GM19328 (cell line): ENCODE data around the gene GOLIM4.

ENCODE experiments used
- ATAC-seq: cut with Tn5 transposase; IDR thresholded peaks from one replicate; pipeline ENCODE4 v1.9.1; 2021; ENCODE audit warnings: mild to moderate bottlenecking, moderate library complexity; ENCODE audit not compliant: unreplicated experiment

Gene GOLIM4

DNA sequence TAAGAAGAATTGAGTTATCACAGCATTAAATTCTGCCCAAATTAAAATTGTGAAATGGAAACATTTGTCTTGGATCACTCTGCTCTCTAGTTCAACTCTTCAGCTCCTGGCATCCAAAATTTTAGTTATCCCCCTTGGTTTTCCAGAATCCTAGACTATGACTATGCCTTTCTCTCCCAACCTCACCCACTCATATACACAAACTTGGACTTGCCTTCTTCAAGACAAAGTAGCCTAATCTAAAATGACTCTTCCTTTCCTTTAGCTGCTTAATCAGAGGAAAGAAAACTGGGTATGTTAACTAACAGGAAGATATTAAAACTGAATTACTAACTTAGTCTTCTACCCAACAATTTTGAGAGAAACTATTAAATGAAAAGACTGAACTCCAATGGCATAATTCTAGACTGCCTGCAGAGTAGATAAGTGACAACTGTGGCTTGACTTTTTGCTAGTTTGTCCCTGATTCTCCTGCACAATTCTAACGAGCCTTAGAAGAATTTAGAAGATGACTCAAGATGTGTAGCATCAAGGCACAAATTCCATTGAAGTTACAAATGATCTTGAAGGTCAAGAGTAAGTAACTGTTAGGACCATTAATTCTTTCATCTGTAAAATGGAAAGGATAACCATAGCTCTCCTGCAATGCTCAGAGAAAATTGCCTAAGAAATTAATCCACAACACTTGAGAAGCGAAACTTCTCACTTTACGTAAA, 5.2 kb upstream of the GOLIM4 start:
- ATAC-seq: no peak

DNA sequence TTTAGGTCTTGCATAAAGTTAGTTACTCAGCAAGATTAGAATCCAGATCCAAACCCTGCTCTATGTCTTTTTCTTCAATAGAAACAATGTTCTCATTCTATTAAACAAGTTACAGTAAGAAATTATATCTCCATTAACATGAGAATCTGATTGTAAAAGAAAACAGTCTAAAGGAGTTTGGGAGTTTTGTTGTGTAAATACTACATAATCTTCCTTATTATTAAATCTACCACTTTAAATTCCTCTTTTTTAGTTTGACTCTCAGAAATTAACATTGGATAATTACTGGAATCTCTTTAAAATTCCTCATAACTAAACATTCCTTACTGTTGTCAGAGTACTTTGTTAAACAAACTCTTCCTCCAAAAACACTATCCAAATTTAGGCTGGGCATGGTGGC, 1.7 kb upstream of the GOLIM4 start:
- no peak for ATAC-seq

DNA sequence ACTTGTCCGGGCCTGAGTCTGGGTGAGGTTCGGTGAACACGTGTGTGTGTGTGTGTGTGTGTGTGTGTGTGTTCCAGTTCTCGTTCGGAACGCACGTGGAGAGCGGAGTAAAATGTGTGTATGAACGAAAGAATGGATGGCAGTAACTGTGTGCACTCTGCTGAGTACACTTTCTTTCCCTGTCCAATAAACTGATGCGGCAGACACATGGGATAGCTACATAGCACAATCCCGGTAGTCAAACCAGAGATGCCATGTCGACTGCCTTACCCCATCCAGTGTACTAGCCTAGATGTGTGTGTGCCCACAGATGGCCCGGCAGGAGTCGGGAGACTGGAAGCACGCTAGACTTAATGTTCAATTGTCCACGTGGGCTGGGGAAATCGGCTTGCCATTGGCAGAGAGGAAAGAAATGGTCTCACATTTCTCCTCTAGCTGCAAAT, 507 bp upstream of the GOLIM4 start:
- peak; percentile 3 for ATAC-seq

DNA sequence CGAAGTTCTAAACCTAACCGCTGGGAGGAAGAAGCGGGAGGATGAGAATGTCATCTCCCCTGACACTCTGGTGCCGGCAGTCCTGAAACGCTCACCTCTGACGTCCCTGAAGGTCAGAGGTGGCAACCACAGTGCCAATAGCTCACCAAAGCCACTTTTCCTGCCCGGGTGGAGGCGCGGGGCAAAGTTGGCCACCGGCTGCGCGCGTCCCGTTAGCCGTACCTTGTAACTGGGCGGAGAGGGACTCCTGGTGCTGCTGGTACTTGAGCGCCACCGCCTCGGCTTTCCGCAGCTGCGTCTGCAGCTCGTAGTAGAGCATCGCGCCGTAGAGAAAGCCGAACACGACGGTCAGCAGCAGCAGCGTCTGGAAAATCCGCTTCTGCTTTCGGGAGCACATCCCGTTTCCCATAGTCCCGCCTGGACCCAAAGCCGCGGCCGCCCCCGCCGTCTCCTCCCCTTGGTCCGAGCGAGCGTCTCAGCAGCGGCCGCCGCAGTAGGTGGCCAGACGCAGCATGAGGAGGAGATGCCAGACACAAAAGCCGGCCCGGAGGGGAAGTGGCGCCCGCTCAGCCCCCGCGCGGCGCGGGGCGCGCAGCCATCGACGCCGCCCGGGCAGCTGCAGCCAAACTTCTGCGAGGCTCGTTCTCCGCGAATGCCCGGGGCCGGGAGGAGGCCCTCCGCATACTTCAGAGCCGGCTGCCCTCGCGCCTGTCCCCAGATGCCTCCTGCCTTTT, 680 bp downstream of the GOLIM4 start:
- ATAC-seq: peak; percentile 27

DNA sequence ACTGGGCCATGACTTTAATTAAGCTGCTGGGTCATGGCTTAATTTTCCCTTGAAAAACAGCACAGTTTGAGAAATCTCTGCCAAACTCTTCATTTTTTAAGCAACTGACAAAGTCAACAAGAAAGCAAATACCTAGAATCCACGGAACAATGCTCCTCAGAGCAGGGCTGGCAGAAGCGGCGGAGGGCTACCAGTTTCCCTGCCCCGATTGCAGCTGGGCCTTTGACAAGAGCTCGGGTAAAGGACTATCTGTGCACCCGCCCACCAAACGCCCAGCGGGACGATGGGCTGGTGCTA, 1.2 kb downstream of the GOLIM4 start:
- peak; percentile 34 for ATAC-seq

DNA sequence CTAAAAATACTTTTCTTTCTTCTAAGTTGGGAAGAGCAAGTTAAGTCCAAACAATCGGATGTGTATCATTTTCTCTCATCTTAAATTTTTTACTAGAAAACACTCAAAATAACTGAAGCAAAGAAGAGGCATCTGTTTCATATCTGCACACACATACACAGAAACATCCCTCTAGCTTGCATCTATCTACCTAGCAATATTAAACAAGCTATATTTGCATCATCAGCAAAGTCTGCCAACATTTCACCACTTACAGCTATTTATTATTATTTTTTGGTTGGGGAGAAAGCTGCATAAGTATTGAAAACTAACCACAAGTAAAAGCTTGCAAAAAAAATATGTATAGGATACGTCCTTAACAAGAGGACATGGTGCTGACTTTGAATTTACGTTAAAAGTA, 1.9 kb downstream of the GOLIM4 start:
- ATAC-seq: no peak

DNA sequence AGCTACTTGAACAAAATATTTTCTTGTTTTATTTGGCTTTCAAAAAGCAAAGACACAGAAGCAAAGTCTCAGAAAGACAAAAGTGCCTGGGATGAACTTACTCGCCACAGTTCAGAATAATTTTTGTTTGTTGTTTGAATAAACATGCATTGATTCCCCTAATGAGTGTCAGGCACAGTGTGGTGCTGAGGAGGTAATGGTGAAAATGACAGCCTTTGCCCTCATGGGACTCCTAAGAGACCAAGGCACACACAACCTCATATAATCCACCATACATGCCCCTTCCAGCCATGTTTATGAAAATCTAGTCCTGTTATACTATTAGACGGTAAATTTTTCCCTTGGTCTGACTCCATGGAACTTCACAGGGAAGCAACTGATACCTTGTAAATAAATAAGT, 2.5 kb downstream of the GOLIM4 start:
- ATAC-seq: no peak

DNA sequence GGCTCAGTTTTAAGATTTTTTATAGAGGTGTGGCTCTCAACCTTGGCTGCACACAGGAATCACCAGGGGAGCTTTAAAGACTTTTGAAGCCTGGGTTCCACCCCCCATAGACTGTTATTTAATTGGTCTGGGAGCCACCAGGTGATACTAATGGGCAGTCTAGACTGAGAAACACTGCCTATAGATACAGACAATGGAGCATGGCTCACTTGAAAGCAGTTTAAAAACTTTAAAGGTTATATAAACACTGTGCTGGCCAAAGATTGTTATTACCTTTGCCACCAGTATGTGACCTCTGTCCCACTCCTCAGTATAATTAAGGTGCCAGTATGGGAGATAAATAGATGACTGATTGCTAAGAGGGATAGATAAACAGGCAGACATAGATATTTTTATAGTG, 3.8 kb downstream of the GOLIM4 start:
- ATAC-seq: no peak

DNA sequence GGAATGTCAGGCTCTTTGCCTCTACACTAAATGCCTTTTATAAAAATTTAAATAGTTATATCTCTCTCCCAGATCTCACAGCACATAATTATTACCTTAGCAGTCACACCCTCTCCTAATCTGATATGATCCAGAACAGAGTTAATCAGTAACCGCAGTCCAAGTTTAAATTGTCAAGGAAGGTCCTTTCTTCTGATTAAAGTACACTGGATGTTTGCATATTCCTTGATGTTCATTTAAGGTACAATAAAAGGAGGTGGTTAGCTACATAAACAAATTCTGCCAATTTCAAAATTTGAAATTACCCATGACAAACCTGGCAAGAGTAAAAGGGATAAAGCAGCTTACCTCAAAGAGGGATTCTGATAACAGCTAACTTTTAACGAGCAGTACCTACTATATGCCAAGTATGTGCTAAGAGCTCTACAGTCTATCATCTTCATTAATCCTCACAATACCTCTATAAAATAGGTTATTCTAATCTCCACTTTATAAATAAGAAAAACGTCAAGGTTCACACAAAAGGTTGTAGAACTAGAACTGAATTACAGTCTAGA, 4.3 kb downstream of the GOLIM4 start:
- ATAC-seq: no peak

DNA sequence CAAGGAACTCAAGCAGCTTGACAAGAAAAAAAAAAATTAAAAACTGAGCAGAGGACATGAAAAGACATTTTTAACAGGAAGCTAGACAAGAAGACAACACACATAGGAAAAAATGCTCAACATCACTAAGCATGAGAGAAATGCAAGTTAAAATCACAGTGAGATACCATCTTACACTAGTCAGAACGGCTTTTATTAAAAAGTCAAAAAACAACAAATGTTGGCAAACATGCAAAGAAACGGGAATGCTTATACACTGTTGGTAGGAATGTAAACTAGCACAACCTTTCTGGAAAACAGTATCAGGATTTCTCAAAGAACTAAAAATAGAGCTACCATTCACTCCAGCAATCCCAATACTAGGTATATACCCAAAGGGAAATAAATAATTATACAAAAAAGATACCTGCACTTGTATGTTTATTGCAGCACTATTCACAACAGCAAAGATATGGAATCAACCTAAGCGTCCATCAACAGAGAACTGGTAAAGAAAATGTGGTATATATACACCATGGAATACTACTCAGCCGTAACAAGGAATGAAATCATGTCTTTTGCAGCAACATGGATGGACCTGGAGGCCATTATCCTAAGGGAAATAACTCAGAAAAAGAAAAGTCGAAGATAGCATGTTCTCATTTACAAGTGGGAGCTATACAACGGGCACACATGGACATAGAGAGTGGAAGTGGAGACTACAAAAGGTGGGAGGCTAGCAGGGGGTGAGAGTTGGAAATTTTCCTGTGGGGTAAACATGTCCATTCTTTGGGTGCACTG, 5.2 kb downstream of the GOLIM4 start:
- no peak for ATAC-seq

DNA sequence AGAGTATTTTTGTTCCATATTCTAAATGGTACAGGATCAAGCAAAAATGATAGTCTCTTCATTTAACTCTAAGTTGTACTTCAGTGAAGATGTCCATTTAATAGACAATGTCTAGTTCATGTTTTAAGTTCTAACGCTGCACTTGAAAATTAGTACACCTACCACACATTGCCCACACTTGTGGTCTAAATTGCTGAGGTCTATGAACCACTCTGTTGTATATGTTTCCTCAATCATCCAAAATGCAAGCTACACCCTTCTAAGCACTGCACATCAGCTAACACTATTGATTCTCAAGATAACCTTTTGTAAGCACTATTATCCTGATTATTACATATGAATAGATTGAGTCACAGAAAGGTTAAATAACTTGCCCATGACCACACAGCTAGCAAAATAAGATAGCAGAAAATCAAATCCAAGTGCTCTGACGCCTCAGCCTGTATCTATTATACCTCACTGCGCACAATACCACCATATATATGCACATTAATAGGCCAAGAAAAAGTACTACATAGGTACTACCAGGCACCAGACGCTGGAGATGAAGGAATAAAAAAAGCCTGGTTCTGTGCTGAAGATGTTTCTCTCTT, 6.4 kb downstream of the GOLIM4 start:
- no peak for ATAC-seq

DNA sequence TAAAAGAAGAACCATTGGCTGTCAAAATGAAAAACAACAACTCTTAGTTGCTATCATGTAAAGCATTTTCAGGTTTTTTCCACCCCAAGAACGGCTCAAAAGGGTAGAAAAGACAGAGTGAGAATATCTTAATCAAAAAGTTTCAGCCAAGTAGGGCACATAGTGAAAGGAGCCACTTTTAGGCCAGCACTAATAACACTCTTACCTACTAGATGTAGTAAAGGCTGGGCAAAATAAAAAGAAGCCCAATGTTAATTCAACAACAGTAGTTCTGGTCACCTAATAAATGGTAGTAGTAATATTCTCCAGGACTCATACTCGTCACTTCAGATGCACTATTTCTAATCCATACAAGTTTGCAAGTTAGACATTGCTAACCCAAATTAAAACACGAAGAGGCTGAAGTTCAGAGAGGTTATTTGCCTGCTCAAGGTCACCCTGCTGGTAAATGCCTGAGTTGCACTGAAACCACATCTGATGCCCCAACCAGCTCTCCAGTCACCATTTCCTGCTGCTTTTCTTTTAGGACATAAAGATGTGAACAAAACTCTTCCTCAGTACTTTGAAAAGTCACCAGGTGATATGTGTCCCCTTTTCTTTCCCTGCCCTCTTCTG, 7.5 kb downstream of the GOLIM4 start:
- ATAC-seq: peak; percentile 82

DNA sequence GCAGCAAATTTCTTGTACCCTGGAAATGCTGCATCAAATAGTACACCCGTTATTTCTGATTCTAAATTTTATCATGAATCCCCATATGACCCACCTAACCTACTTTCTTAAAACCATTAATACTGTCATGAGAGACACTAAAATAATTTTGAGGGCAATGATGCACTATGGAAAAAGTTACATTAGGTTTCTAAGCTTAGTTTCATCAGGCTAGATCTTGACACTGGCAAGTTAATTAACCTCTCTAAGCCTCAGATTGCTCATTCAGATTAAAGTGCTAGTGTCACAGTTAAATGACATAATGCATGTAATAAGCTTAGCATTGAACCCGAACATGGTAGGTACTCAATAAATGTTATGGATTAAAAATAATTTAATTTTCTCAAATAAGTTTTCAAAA, 8.2 kb downstream of the GOLIM4 start:
- ATAC-seq: no peak

DNA sequence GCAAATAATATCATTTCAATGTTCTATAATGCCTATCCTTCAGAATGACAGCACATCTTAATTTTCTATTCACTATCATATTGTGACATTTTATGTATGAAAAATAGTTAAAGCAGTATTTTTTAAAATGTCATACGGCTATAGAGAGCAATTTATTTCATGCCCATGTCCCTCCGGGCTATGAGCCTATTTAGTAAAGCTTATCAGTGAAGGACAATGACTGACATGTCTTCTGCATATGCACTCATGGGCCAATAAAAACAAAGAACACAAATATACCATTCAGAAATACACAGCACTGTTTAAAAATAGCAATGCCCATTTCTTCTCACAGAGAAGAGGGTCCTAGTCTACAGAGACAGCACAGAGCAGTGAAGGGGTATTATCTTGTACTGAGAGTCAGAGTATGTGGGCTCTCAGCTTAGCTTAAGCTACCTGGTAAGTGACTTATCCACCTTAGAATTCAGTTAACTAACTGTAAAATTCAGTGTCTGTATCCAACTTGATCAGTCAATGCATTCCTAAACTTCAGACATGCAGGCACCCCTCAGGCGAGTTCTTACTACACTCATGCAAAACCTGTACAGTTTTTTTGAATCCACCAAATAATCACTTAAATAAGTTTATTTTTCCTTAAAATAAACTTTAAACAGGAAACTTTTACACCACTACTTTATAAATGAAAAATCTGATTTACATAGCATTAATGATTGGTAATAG, 9.0 kb downstream of the GOLIM4 start:
- ATAC-seq: no peak

DNA sequence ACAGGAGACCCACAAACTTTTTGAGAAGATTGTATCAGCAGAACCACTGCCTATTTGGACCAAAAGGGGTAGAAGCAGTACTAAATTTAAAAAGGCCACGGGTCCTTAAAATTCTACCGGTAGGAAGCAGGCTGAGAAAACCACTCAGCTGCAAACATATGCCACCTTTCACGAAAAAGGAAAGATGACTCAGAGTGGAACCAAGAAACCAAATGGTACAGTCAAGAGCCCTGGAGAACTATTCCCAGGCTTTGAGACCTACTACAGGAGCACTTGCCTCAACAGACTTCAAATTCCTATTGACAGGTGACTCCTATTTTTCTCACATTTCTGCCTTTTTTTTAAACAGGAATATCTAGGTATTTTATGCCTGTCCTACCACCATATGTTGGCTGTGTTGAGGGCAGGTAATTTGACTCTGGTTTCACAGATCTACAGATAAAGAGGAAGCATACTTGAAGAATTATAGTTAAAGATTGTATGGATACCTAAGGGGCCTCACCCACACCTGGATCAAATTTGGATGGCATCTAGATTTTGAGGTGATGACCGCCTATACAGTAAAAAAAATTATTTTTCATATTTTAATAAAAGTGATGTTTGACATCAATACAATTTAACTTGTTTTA, 10.1 kb downstream of the GOLIM4 start:
- ATAC-seq: peak; percentile 38

DNA sequence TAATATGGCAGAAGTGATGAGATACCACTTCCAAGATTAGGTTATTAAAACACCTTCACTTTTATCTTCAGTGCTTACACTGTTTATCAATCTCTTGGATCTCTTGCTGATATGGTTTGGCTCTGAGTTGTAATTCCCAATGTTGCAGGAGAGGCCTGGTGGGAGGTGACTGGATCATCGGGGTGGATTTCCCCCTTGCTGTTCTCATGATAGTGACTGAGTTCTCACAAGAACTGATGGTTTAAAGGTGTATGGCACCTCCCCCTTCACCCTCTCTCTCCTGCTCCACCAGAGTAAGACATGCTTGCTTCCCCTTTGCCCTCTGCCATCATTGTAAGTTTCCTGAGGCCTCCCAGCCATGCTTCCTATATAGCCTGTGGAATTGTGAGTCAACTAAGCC, 11.8 kb downstream of the GOLIM4 start:
- ATAC-seq: no peak

DNA sequence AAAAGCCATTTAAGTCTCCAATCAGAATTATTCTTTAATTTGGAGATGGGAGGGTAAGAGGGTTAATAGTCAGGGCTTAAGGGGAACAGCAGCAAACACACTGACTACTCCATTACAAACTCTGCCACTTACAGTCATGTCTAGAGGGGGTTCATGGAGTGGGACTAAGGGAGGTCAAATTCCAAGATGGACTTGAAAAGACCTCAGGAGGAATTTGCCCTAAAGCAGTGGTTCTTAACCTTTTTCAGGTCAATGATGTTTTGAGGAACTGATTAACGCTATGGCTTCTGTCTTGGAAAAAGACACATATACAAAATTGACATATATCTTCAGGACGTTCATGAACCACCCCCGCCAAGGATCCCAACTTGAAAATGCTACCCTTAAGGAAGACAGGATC, 13.9 kb downstream of the GOLIM4 start:
- ATAC-seq: no peak

DNA sequence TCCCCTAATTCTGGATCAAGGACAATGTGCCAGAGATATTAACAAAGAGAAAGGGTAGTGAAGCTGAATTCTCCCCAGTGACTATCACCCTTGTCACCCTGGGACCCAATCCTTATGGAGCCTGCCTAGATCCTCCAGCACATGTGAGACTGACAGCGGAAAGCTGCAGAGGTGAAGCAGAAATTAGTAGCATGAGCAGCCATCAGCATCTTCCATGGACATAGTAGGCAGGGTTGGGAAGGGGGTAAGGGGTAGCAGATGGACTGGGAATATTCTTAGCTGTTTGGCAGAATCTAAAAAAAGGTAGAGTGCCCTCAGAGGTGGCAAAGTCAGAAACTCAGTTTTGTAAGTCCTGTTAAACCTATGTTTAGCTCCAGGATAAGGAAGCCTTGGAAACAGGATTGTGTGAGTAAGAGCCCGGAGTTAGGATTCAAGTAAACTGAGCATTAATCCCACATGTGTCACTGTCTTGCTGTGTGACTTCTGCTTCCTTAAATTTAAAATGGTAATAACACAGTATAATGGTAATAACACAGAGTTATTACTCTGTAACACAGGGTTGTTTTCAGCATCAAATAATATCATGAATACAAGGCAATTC, 14.5 kb downstream of the GOLIM4 start:
- no peak for ATAC-seq

DNA sequence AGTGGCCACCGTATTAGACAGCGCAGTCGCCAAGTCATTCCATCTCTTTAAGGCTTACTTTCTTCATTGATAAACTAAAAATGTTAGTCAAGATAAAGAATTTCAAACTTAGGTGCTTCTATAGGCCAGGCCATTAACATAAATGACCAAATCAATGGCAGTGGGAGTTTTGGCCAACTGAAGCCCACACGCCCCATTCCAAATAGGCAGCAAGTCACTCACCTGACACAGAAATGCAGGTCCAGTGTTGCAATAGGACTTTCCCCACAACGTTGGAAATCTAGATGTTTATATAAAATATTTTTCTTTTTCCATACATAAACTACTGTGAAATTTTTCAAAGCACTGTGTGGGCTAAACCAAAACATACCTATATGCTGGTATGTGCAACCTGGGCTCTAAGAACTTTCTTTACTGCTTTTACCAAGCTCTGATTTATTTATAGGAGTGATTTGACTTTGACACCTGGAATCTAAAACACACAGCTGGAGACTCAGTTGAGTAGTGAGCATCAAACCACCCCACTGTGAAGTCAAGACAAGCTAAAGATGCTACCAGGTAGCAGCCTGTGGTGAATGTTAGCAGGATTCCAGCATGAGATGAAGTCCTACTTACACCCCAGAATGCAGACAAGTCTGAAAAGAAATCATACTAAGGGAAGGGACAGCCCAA, 15.1 kb downstream of the GOLIM4 start:
- no peak for ATAC-seq
